OCI-LY1 (cell line): ENCODE measurements around the gene THAP4.

Source experiments
- H2AFZ ChIP-seq: fragments of 200-600 bp; sonication (generic), shearing (Covaris generic); 2 replicates; pipeline ENCODE4 v1.6.0; 2014; ENCODE audit warnings: antibody characterized with exemption, mild to moderate bottlenecking, low read length
- H3F3A ChIP-seq: fragments of 200-600 bp; sonication (generic), shearing (Covaris generic); 2 replicates; pipeline ENCODE4 v1.6.0; 2014; ENCODE audit warnings: mild to moderate bottlenecking, antibody characterized with exemption, low read length, moderate library complexity; ENCODE audit not compliant: insufficient read depth
- H3K27ac ChIP-seq: fragments of 200-600 bp; sonication (generic); 2 replicates; pipeline ENCODE4 v1.5.1; 2014; ENCODE audit warnings: low read length, mixed run types, mild to moderate bottlenecking, low read depth; ENCODE audit not compliant: poor library complexity, severe bottlenecking
- H3K27me3 ChIP-seq: fragments of 200-600 bp; sonication (generic); 2 replicates; pipeline ENCODE4 v1.6.0; 2014; ENCODE audit warnings: antibody characterized with exemption, mild to moderate bottlenecking, low read length, moderate library complexity; ENCODE audit not compliant: insufficient read depth
- H3K36me3 ChIP-seq: fragments of 200-600 bp; sonication (generic); 2 replicates; pipeline ENCODE4 v1.6.1; 2014; ENCODE audit warnings: mild to moderate bottlenecking, antibody characterized with exemption, low read length, moderate library complexity, mixed read lengths; ENCODE audit not compliant: insufficient read depth
- H3K4me1 ChIP-seq: fragments of 200-600 bp; sonication (generic); 2 replicates; pipeline ENCODE4 v1.5.1; 2014; ENCODE audit warnings: mild to moderate bottlenecking, low read length, moderate library complexity; ENCODE audit not compliant: insufficient read depth, severe bottlenecking
- H3K4me2 ChIP-seq: fragments of 200-600 bp; sonication (generic), shearing (Covaris generic); 2 replicates; pipeline ENCODE4 v1.6.1; 2014; ENCODE audit warnings: low read length
- H3K4me3 ChIP-seq: fragments of 200-600 bp; sonication (generic); 2 replicates; pipeline ENCODE4 v1.5.1; 2014; ENCODE audit warnings: low read length, low read depth, mild to moderate bottlenecking, mixed read lengths; ENCODE audit not compliant: poor library complexity, severe bottlenecking
- H3K79me2 ChIP-seq: fragments of 200-600 bp; shearing (Covaris generic); 2 replicates; pipeline ENCODE4 v1.6.1; 2016; ENCODE audit warnings: mixed run types, low read length, mixed read lengths; ENCODE audit not compliant: insufficient read depth
- H3K9ac ChIP-seq: fragments of 200-600 bp; sonication (generic), shearing (Covaris generic); 2 replicates; pipeline ENCODE4 v1.6.1; 2014; ENCODE audit warnings: mild to moderate bottlenecking, low read length, mixed read lengths
- H3K9me2 ChIP-seq: fragments of 200-600 bp; sonication (generic), shearing (Covaris generic); 2 replicates; pipeline ENCODE4 v1.6.1; 2014; ENCODE audit warnings: low read depth, mild to moderate bottlenecking, low read length, mixed read lengths
- H3K9me3 ChIP-seq: fragments of 200-600 bp; shearing (Covaris generic); 2 replicates; pipeline ENCODE4 v1.6.1; 2014; ENCODE audit warnings: low read length, mixed read lengths
- H4K20me1 ChIP-seq: fragments of 200-600 bp; sonication (generic), shearing (Covaris generic); 2 replicates; pipeline ENCODE4 v1.6.0; 2016; ENCODE audit warnings: mild to moderate bottlenecking, low read length; ENCODE audit not compliant: insufficient read depth
- EZH2 ChIP-seq: fragments of 200-600 bp; sonication (generic), shearing (Covaris generic); IDR thresholded peaks from 2 replicates; pipeline ENCODE4 v1.8.0; 2017; ENCODE audit warnings: borderline replicate concordance, mixed run types, mild to moderate bottlenecking, antibody characterized with exemption, low read length, moderate library complexity, mixed read lengths
- TF ChIP-seq, protein P1 (sequence below): fragments of 200-600 bp; sonication (generic), shearing (Covaris generic); IDR thresholded peaks from 2 replicates; pipeline ENCODE4 v1.5.1; 2017; ENCODE audit warnings: mild to moderate bottlenecking, antibody characterized with exemption, low read length, moderate library complexity, mixed read lengths

The THAP4 gene

DNA sequence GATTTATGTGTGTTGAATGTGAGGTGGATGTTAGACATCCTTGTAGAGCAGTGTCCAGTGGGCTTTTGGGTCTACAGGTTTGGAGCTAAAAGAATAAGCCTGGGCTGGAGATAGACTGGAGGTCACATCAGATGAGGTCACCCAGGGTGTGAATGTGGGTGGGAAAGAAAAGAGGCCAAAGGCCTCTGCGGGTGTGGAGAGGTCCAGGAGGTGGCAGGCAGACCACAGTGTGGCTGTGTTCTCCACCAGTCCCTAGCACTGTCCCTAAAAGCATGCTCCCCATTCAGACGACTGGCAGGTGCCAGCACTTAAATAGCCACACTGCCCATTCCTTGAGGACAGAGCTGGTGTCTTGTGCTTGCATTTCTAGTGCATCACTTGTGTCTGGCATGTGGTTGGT, 4.7 kb upstream of the THAP4 start:
- peaks cover 15% of the 10 kb centered on the region for H3K9me3 ChIP-seq
- peaks cover 7% of the 10 kb centered on the region for H3K4me1 ChIP-seq
- H3K36me3 ChIP-seq = peaks cover 31% of the 10 kb centered on the region
- no peak overlapping the region for H3K4me3 ChIP-seq
- H3K9me2 ChIP-seq = no peaks in the 10 kb centered on the region
- no peak overlapping the region for H3K4me2 ChIP-seq
- no peaks in the 10 kb centered on the region for H3K27me3 ChIP-seq
- peaks cover 59% of the 10 kb centered on the region for H3K79me2 ChIP-seq
- TF ChIP-seq, protein P1, sequence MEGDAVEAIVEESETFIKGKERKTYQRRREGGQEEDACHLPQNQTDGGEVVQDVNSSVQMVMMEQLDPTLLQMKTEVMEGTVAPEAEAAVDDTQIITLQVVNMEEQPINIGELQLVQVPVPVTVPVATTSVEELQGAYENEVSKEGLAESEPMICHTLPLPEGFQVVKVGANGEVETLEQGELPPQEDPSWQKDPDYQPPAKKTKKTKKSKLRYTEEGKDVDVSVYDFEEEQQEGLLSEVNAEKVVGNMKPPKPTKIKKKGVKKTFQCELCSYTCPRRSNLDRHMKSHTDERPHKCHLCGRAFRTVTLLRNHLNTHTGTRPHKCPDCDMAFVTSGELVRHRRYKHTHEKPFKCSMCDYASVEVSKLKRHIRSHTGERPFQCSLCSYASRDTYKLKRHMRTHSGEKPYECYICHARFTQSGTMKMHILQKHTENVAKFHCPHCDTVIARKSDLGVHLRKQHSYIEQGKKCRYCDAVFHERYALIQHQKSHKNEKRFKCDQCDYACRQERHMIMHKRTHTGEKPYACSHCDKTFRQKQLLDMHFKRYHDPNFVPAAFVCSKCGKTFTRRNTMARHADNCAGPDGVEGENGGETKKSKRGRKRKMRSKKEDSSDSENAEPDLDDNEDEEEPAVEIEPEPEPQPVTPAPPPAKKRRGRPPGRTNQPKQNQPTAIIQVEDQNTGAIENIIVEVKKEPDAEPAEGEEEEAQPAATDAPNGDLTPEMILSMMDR = no peak
- no peak for TF ChIP-seq EZH2
- H4K20me1 ChIP-seq = no peaks in the 10 kb centered on the region
- H3K27ac ChIP-seq = no peak overlapping the region
- H3F3A ChIP-seq = no peaks in the 10 kb centered on the region
- H2AFZ ChIP-seq = no peak overlapping the region
- H3K9ac ChIP-seq = no peak overlapping the region

- no peak overlapping the region for H3K9ac ChIP-seq
- no peak overlapping the region for H3K4me2 ChIP-seq
- H4K20me1 ChIP-seq = no peaks in the 10 kb centered on the region
- no peak overlapping the region for H3K27ac ChIP-seq
- peaks cover 16% of the 10 kb centered on the region for H3K4me1 ChIP-seq
- peaks cover 15% of the 10 kb centered on the region for H3K9me3 ChIP-seq
- peaks cover 31% of the 10 kb centered on the region for H3K36me3 ChIP-seq
- no peaks in the 10 kb centered on the region for H3K27me3 ChIP-seq
- peaks cover 55% of the 10 kb centered on the region for H3K79me2 ChIP-seq
- no peak for TF ChIP-seq EZH2
- TF ChIP-seq, protein P1 = no peak
- H2AFZ ChIP-seq = no peak overlapping the region
- H3F3A ChIP-seq = no peaks in the 10 kb centered on the region
- no peak overlapping the region for H3K4me3 ChIP-seq
- no peaks in the 10 kb centered on the region for H3K9me2 ChIP-seq
Measured at GRCh38 chr2:241640165-241640795, 3.3 kb upstream of the THAP4 start.

DNA sequence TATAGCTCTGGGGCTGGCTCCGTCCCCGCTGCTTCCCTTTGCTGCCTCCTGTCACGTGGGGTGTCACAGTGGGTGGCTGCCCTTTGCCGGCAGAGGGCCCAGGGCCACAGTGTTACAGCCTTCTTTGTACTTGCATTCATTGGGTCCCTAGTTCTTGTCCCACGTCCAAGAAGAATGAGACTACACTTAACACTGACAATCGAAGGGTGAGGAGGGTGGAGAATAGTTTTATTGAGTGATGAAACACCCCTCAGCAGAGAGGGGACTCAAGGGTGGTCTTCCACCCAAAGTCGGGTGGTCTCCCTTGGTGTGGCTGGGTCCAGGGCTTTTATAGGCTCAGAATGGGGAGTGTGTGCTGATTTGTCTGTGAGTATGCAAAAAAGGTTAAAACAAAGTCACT, 2.4 kb upstream of the THAP4 start:
- H3K9me2 ChIP-seq = no peaks in the 10 kb centered on the region
- TF ChIP-seq, protein P1 = no peak
- TF ChIP-seq EZH2 = no peak
- H3K27me3 ChIP-seq = no peaks in the 10 kb centered on the region
- H3K79me2 ChIP-seq = peaks cover 64% of the 10 kb centered on the region
- H3K27ac ChIP-seq = no peak overlapping the region
- no peak overlapping the region for H3K4me3 ChIP-seq
- peaks cover 15% of the 10 kb centered on the region for H3K9me3 ChIP-seq
- H3K4me1 ChIP-seq = peaks cover 23% of the 10 kb centered on the region
- peaks cover 30% of the 10 kb centered on the region for H3K36me3 ChIP-seq
- no peaks in the 10 kb centered on the region for H3F3A ChIP-seq
- H3K9ac ChIP-seq = no peak overlapping the region
- H4K20me1 ChIP-seq = no peaks in the 10 kb centered on the region
- H2AFZ ChIP-seq = no peak overlapping the region
- no peak overlapping the region for H3K4me2 ChIP-seq
